OCI-M2 (cell line): Measurements from ENCODE around the gene BCL2L11.

ENCODE experiments used
- DNase-seq: peaks from one replicate; lab custom pipeline; 2025; ENCODE audit not compliant: unreplicated experiment; lab: John Stamatoyannopoulos, UW

The BCL2L11 gene

DNA sequence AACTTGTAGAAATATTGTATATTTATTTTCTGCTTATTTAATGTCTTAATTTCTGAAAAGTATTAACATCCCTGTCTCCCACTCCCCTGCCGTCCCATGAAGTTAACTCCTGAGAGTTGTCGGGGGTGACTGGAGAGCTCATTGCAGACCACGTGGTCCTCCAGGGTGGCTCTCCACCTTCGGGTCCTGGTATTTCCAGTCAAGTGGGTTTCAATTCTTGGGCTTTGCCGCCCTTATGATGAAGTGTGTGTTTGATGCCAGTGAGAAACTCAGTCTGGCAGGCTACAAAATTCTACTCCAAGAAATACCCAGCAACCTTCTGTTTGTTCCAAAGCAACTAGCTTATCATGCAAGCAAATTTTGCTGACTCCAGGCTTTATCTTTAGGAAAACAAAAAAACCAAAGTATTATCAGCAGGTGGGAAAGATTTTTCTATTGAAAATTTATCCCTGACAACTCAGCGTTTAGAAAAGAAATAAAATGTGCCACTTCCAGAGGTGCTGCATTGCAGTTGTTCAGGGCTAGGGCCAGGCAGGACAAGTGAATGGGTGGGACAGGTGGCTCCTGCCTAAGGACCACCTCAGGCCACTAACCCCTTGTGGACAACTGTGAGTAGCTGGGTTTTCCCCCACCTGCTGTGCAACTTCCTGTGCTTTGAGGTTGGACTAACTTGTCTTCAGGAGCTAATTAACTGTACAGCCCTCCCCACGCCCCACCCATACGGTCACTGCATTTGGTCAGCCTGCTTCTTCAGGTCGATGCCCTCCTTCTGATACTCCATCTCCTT lies 46.6 kb downstream of the BCL2L11 start:
- DNase-seq, result no peak

- DNase-seq, result no peak
Observed at GRCh38 chr2:111167863-111168162, 47.1 kb downstream of the BCL2L11 start.

DNA sequence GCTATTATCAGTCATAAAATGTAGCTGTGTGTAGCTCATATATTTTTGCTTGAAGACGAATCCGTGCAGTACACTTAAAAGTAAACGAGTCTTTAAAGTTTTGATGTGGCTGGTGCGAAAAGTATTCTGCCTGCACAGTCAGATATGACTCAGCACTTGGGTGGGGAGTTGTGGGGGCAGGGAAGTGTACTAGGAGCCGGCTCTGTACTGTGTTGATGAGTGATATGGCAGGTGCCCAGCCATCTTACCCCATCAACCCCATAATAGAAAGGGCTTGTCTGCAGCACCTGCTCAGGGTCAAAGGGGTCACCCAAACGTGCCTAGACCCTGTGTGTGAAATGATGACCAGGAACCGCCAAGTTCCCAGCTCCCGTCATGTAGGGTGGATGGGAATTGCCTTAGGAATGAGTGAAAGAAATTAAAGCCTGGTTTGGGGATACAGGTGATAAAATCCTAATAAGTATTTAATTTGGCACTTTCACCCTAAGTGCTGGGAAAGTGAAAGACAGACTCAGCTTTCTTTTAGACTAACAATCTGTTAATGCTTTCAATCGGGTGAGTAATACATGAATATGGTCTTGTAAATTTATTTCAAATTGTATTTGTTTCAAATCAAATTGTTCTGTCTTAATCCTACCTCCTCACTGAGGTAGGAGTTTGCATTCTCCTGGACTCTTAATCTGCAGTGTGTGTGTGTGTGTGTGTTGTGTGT lies 48.0 kb downstream of the BCL2L11 start:
- no peak for DNase-seq

- no peak for DNase-seq
Observed at GRCh38 chr2:111169268-111169667, 48.6 kb downstream of the BCL2L11 start.

DNA sequence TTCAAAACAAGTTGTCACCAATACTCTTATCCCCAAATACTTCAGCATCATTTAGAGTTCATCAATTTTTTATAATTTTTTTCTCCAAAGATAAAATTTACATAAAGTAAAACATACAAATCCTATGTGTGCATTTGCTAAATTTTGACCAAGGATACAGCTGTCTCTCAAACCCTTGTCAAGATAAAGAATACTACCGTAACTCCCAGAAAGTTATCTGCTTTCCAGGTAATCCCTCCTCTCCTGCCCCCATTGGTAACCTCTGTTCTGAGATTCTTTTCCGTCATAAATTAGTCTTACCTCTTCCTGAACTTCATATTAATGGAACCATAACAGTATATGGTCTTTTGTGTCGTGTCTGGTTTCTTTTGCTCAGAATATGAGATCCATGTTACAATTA lies 49.2 kb downstream of the BCL2L11 start:
- no peak for DNase-seq

- no peak for DNase-seq
Observed at GRCh38 chr2:111171337-111171930, 50.7 kb downstream of the BCL2L11 start.

DNA sequence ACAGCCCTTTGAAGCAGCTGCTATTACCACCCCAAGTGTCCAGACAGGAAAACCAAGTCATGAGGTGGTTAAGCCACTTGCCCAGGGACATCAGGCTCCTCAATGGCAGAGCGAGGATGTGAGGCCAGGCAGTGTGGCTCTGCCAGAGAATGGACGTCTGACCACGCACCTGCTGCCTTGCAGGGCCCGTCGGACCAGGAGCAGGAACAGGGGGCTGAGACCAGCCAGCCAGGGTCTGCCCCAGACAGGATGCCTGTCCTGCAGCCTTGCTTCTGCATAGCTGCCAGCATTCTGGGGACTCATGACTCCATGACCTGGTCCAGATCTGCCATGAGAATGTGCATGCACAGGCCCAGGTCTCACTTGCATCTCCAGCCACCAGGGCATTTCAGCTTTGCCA lies 52.0 kb downstream of the BCL2L11 start:
- no peak for DNase-seq

DNA sequence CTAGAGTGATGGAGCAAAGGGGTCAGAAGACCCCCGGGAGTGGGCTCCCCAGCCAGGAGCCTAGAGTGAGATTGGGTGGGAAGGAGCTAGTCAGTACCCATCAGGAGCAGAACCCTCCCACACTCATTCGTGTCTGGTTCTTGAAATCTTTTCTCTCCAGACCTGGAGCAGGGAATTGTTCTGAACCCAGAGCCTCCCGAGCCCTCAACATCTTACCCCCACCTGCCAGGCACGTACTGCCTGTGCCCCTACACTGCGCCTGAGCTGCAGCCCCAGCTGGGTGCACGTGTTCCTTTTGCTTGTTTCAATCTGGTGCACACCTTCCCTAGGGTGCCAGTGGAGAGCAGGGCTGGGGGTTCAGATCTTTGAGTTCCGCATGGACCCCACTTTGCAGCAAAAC lies 52.6 kb downstream of the BCL2L11 start:
- DNase-seq, result no peak

DNA sequence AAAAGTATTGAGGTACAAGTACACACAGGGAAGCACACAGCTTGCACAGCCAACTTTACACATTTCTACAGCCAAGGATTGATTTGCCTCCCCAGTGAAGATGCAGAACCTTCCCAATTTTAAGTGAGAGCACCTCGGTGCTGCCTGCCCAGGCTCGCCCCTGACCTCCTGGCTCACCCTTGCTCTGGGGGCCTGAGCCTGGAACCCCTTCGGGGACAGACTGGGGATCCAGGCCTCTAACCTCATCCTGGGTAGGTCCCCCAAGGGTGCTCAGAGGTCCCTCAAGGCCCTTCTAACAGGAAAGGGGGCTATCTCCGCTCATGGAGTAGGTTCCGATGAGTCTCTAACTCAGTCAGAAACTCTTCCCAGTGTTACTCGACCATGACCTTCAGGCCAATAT lies 53.1 kb downstream of the BCL2L11 start:
- no peak for DNase-seq

DNA sequence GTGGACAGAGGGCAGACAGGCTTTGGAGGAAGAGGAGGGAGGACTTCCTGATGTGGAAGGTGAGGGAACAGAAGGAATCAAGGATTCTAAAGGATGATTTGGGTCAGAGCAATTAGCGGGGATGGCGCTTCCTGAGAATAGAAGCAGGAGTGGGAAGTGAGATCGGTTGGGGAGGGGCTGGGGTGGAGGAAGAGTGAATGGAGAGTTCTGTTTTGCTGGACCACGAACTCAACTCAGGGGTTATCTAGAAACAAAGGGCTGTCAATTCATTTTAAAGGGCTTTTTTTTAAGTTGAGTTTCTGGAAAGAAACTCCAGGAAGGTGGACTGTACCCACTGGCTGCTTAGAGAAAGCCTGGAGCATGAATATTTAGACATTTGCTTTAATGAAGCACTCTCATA lies 54.9 kb downstream of the BCL2L11 start:
- DNase-seq, result no peak

- no peak for DNase-seq
Observed at GRCh38 chr2:111176388-111176787, 55.7 kb downstream of the BCL2L11 start.

- no peak for DNase-seq
Observed at GRCh38 chr2:111176867-111177266, 56.2 kb downstream of the BCL2L11 start.

DNA sequence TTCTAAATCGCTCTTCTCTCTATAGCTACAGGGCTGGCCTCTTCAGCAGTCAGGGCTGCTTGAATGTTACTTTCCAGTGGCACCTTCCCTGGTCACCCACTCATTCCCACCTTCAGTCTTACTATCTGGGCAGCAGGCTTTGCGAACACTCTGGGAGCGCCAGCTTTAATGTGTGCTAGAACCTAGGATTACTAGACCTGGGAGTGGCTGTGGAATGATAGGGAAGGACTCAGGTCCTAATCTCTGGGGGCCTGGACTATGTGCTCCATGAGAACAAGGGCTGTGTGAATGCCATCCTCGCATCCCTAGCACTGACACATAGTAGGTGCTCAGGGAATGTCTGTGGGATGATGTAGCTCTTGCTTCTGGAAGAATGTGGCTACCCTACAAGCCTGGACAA lies 57.6 kb downstream of the BCL2L11 start:
- DNase-seq, result no peak

GRCh38 chr2:111178730-111179405 lies 58.2 kb downstream of the BCL2L11 start:
- DNase-seq, result no peak

GRCh38 chr2:111182121-111182520 lies 61.4 kb downstream of the BCL2L11 start:
- no peak for DNase-seq

GRCh38 chr2:111182740-111183139 lies 62.0 kb downstream of the BCL2L11 start:
- no peak for DNase-seq

GRCh38 chr2:111184725-111185310 lies 64.1 kb downstream of the BCL2L11 start:
- no peak for DNase-seq

DNA sequence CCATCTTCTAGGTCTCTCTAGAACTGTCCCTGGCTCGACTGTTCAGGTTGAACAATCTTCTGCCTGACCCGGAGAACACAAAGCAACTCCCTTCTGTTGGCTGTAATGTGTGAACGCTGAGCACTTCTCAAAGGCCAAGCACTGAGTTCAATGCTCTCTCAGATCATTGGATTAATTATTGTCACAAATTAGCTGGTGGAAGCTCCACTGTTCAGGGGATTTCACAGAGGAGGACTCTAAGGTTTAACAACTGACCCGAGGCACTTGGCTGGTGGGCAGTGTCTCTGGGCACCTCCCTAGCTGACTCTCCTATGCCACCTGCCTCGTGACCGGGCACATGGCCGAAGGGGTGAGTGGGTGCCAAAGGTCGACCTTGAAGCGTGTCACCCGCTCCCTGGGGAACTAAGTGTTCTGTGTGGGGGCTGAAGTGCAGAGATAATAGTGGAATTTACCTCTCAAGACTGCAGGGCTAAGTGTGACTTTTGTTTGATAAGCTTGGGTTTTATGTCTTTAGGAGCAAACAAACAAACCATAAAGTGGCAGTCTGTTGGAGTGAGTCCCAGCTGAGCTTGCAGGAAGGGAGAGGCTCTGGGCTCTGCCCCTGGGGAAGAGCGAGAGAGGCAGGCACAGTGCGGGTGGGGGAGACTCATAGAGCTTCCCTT lies 64.8 kb downstream of the BCL2L11 start:
- DNase-seq, result no peak

DNA sequence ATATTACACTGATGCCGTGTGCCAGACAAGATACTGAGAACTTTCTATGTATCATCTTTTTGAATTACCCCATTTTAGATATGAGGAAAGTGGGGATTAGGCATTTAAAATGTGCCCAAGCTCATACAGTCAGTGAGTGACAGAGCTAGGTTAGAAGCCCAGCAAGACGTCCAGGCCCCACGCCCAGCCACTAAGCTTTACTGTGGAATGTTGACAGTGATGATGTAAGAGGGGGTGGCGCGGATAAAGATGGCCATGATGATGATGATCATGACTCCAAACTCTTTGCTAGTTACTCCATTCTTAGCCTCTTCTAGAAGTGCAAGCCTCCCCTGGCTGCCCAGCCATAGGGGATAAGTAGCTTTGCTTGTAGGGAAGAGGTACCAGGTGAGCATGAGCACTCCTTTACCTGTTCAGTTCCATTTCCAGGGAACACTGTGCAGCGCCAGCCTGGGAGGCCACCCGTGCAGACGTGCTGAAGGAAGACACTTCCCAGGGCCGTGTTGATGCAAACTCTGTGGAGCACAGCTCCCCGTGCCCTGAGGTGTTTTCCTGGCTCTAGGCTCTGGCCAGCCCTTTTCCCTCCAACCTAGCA lies 65.5 kb downstream of the BCL2L11 start:
- DNase-seq, result no peak

DNA sequence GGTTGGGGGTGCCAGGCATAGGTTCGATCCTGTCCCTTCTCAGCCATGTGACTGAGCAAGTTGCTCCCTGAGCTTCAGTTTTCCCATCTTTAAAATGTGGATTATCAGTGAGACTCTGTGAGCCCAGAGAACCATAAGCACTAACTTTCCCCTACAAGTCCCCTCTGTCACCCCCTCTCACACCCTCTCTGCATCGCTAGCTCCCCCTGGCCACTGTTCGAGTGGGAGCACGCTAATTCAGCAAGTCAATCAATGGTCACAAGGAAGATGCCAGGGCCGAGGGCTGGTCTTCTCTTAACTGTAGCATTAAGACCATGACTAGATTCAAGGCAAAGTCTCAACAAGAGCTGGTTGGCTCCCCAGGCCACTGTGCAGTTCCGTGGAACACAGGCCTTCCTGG lies 66.2 kb downstream of the BCL2L11 start:
- no peak for DNase-seq

GRCh38 chr2:111188681-111189080 lies 68.0 kb downstream of the BCL2L11 start:
- no peak for DNase-seq
